Dedifferentiated amniotic fluid mesenchymal stem cell (primary cell): ENCODE results near the gene GCHFR.

Experiments used
- DNase-seq: peaks from one replicate; pipeline ENCODE4 v3.0.0-alpha.2; 2016; ENCODE audit errors: extremely low spot score

The GCHFR gene

DNA sequence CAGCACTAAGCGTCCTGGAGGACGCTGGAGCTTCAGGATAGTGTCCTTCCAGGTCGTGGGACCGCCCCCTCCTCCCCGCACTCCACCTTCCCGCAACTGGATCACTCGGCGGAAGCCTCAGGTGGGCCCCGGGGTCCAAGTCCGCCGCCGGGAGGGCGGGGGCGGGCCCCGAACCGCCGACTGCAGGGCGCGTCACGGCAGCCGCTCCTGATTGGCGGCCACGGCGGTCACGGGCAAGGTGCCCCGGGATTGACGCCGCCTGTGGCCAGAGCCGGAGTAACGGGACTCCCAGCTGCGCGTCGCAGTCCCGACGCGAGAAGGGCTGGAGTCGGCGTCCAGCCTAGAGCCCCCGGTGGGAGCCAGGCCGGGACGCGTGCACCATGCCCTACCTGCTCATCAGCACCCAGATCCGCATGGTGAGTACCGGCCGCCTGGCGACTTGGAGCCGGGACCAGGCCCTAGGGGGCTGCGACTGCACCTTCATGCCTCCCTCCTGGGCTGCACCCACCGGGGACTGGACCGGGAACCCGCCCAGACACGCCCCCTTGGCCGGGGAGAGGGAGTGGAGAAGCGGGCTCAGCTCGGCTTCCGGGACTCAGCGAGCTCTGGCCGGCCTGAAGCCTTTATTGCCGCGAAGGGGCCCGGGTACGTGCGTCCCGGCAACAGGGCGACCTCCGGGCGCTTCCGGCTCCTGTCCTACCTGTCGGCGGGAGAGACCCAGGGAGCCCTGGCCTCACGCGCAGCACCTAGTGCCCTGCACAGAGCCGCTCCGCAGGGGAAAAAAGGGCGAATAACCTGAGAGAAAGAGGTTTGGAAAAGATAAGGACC lies at the start of gene GCHFR:
Gene GCHFR (plus strand): TSS at position 268 of the 828 bp plus-strand sequence. CDS start 113 bp downstream, at position 381.
- DNase-seq: no peak

DNA sequence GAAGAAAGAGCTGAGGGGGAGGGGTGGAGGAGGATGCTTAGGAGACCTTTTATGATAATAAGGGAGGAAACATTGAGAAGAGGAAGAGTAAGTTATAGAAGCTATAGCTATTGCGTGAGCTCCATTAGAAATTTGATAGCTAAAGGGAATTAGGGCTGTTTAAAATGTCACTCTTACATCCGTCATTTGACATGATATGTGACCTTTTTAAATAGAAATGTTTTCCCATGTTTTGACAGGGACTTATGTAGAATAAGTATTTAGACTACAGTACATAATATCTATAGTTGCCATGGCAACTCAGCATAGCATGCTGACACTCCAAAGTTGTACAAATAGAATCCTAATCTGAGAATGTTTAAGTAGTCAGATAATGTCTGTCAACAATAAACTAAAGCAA lies 49.7 kb upstream of the GCHFR start:
- no peak for DNase-seq

- DNase-seq: no peak
Observed at GRCh38 chr15:40716165-40716564, 47.7 kb upstream of the GCHFR start.

- DNase-seq: no peak
Observed at GRCh38 chr15:40721701-40722100, 42.2 kb upstream of the GCHFR start.

GRCh38 chr15:40722354-40722753 lies 41.5 kb upstream of the GCHFR start:
- no peak for DNase-seq

GRCh38 chr15:40722934-40723333 lies 40.9 kb upstream of the GCHFR start:
- DNase-seq: no peak

- DNase-seq: no peak
Observed at GRCh38 chr15:40723919-40724318, 39.9 kb upstream of the GCHFR start.

DNA sequence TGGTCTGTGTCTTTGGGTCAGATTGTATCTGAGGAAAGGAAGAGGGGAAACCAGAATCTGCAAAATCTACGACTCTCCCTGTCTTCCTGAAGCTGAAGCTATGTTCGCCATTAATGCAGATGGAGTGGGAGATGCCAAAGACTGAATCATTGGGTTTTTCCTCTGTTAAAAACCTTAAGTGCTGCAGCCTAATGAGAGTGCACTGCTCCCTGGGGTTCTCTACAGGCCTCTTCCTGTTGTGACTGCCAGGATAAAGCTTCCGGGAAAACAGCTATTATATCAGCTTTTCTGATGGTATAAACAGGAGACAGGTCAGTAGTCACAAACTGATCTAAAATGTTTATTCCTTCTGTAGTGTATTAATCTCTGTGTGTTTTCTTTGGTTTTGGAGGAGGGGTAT lies 32.8 kb upstream of the GCHFR start:
- DNase-seq: no peak

DNA sequence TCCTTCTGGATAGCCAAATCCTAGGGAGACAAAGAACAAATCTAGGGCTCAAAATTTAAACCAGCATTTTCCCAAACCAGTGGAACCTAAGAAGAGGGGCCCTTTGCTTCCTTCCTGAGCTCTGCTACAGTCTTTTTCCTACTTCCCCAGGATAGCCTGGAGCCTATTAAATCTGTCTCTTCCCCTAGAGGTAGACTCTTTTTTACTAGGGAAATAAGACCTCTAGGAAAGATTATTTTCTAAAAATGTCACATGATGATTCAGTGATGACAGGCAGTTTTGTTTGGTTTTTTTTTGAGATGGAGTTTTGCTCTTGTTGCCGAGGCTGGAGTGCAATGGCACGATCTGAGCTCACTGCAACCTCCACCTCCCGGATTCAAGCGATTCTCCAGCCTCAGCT lies 27.3 kb upstream of the GCHFR start:
- no peak for DNase-seq

DNA sequence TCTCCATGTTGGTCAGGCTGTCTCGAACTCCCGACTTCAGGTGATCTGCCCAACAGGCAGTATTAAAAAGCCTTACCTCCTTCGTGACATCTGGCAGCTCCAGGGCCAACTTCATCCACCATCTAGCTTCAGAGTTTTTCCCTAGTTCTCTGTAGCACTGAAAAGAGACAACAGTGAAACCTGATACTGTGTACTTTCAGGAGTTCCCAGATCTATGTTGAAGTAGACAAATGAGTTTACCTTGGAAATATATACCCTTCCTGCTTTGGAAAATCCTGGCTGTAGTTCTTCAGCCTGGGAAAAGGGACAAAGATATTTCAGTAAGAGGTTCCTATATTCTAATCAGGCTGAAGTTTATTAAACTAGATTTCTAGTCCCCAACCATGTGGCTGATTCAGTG lies 26.8 kb upstream of the GCHFR start:
- DNase-seq: no peak

GRCh38 chr15:40739047-40739446 lies 24.8 kb upstream of the GCHFR start:
- no peak for DNase-seq

DNA sequence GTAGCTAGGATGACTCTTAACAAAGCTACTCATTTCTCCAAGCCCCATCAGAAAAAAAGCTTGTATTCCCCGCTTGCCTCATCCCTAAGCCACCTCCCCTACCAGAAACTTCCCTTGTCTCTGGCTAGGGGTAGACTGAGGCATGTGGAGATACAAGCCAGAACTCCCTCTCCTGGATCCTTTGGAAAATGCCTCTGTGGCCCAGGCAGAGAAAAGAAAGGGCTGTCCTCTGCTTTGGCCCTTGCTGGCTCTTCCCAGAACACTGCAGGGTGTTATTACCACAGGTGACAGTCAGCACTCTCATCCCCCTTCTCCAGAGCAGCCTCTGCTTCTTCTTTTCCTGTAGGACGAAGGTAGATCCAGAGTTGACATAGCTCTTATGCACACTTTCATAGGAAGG lies 24.0 kb upstream of the GCHFR start:
- DNase-seq: no peak

- no peak for DNase-seq
Observed at GRCh38 chr15:40743485-40743901, 20.4 kb upstream of the GCHFR start.

DNA sequence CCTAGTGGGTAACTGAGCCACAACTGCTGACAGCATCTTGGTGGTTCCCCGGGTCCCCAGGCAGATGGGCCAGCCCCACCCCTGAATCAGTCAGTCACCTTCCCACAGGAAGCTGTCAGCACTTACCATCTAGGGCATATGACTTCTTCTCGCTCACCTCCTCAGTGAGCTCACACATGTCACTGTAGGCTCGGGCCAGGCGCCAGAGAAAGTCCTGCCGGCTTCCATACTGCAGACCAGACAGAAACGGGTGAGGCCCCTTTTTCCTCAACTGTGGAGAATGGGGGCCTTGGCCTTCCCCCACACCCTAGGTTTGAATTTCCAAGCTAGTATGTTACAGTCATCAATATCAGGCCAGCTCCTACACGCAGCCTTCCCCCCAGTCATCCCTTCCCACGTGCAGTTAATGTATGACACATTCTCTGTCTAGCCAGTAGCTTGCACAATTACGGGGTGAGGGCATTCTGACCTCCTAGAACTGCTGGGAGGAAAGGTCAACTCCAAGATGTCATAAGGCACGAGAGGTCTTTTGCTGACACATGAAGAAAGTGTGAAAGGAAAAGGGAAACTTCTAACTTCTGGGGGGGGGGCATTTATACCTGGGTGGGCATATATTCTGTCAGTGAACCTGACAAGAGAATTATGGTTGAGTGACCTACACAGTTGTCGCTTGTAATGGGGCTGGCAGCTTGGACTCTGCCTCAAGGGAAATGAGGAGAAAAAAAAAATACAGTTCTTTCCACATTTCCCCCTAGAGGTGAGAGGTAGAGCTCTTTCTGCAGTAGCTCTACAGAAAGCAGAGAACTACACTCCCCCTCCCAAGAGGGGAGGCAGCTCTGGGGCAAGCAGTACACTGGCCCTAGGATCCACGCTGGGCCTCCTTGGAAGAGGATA lies 19.7 kb upstream of the GCHFR start:
- DNase-seq: no peak

- no peak for DNase-seq
Observed at GRCh38 chr15:40744815-40745152, 19.1 kb upstream of the GCHFR start.

DNA sequence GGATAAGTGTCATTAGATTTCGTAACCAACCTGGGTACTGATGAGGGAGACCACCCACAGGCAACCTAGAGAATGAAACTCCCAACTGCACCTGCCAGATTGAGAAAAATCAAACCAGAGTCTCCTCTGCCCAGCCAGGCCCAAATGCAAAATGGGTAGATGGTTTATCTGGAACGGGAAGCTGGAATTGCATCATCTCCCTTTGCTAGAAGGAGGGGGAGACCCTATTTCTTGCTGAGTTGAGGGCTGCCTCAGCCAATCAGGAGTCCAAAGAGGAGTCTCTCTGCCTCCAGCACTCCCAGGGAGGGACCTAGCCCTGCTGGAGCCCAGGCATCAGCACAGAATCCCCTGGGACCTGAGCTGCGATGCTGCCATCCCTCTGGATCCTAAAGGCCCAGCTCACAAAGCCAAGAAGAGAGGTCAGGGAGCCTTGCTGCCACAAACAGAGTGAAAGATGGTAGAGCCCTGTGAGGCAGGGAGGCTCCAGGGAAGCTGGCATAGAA lies 16.9 kb upstream of the GCHFR start:
- no peak for DNase-seq

DNA sequence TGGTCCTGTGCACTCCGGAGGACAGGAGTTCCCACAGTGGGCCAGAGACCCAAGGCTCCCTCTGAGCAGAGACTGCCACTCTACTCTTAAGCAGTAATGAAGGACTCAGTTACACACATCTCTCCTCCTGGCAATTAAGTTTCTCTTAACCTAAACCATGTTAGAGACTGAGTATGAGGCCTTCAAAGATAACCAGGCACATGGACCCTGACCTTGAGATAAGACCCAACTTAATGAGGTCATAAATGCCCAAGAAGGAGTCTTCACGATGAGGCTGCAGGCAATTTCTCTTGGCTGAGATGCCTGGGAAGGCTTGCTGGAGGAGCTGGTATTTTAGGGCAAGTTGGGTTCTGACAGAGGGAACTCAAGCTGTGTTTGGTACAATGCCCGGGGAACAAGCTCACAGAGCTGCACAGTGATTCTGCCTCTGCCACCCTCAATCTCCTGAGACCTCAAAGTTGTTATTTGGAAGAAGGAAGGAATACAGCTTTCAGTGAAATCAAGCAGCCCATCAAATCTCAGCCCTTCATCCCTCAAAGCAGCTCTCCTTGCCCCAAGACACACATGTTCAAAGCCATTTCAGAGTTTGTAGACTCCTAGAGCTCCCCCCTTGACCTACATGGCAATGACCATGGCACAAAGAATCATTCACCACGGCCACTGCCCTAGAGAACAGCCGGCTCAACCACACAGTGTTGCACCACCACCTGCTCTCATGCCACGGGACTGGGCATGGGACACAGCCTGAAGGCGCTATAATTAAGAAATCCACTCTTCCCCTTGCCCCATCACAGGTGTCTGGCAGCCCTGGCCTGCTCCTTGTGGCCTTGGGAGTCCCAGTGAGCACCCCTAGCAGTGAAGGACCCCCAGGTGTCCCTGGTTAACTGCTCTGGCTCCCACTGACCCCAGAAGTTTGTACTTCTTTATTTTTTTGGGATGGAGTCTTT lies 15.9 kb upstream of the GCHFR start:
- no peak for DNase-seq

GRCh38 chr15:40749151-40749630 lies 14.7 kb upstream of the GCHFR start:
- no peak for DNase-seq

DNA sequence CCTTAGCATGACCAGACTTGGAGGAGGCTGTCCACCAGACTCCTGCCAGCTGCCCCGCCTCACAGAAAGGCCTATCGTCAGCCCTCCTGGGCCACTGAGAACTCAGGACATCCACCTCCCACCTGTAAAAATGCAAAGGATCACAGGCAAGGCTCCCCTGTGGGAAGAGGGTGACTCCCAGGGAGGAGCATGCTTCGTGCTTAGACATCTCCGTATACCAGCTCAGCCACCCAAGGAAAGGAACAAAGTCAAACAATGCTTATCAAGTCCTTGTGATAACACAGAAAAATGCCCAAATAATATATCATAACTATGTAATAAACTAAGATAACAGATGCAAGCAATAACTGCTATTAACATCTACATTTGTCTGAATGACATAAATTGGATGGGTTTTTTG lies 13.0 kb upstream of the GCHFR start:
- no peak for DNase-seq

- no peak for DNase-seq
Observed at GRCh38 chr15:40751745-40752144, 12.1 kb upstream of the GCHFR start.

GRCh38 chr15:40754574-40754882 lies 9.3 kb upstream of the GCHFR start:
- no peak for DNase-seq
